MCF 10A (cell line): ENCODE results near the gene UNC5CL. TPM values are rescaled to one million over a fixed set of nuclear protein-coding genes. Genes with fewer than 3 reads are reported as not detected.
"Not testable (repeated sequence)": the region's sequence is repeated elsewhere in the genome, so short reads cannot be mapped to it uniquely, and the experiment has no call there.

Source experiments
- BruUV-seq: library from RNA; stranded (reverse); fragments of 400-500 nt; replicated peaks from 2 replicates; lab custom pipeline; 2021; lab: Mats Ljungman, UMichigan
- CTCF ChIA-PET: fragments of 300-600 bp; sonication (Branson Sonifier 250); formaldehyde crosslinking; extraction: SDS; loops from one replicate; lab custom pipeline; 2021; ENCODE audit warnings: antibody characterized with exemption, inconsistent platforms; lab: Yijun Ruan, JAX
- POLR2A ChIA-PET: fragments of 300-600, 350-650 bp; sonication (Branson Sonifier 250); formaldehyde crosslinking; extraction: SDS; loops from one replicate; lab custom pipeline; 2020; ENCODE audit warnings: antibody characterized with exemption, inconsistent platforms; lab: Yijun Ruan, JAX
- DNase-seq: peaks from one replicate; pipeline ENCODE4 v3.0.0-alpha.2; 2018; ENCODE audit not compliant: unreplicated experiment
- H3K27ac Mint-ChIP-seq: one replicate; pipeline ENCODE4 v1.8.0; 2022; ENCODE audit warnings: mild to moderate bottlenecking, low read depth, mixed read lengths; ENCODE audit not compliant: unreplicated experiment
- H3K27me3 Mint-ChIP-seq: one replicate; pipeline ENCODE4 v1.8.0; 2022; ENCODE audit warnings: mixed read lengths; ENCODE audit not compliant: insufficient read depth, unreplicated experiment
- H3K36me3 Mint-ChIP-seq: one replicate; pipeline ENCODE4 v1.8.0; 2022; ENCODE audit warnings: mild to moderate bottlenecking, moderate library complexity, mixed read lengths; ENCODE audit not compliant: insufficient read depth, unreplicated experiment
- H3K4me1 Mint-ChIP-seq: one replicate; pipeline ENCODE4 v1.8.0; 2022; ENCODE audit warnings: mixed read lengths; ENCODE audit not compliant: insufficient read depth, unreplicated experiment
- H3K4me3 Mint-ChIP-seq: one replicate; pipeline ENCODE4 v1.8.0; 2022; ENCODE audit warnings: mild to moderate bottlenecking, moderate library complexity, mixed read lengths; ENCODE audit not compliant: unreplicated experiment
- H3K9me3 Mint-ChIP-seq: one replicate; pipeline ENCODE4 v1.8.0; 2022; ENCODE audit warnings: mixed read lengths; ENCODE audit not compliant: unreplicated experiment
- CTCF ChIP-seq: fragments of 200-600 bp; IDR thresholded peaks from one replicate; pipeline ENCODE4 v1.8.0; 2022; ENCODE audit warnings: antibody characterized with exemption, mild to moderate bottlenecking; ENCODE audit not compliant: unreplicated experiment
- intact Hi-C: fragments of 100-400 bp; cut with micrococcal nuclease; formaldehyde crosslinking; loops from 2 replicates; pipeline ENCODE4 v1.14.1; 2022
- total RNA-seq: library from RNA; stranded (reverse); gene quantifications from 2 replicates; pipeline ENCODE4 v1.2.3, GENCODE V29; 2022

The UNC5CL gene
- total RNA-seq, 1 experiment from 2014 or later, result 0.19 TPM

- no peaks in the 10 kb centered on the region for H3K36me3 Mint-ChIP-seq
- DNase-seq, result no peak
- no peaks in the 10 kb centered on the region for H3K9me3 Mint-ChIP-seq
- intact Hi-C loops, result loop anchor here (10.0 kb wide), 1 partner anchor 1648 kb away; no protein-coding TSS in a partner anchor
- no peak for TF ChIP-seq CTCF
- H3K4me1 Mint-ChIP-seq, result peaks cover 30% of the 10 kb centered on the region
- no peaks in the 10 kb centered on the region for H3K27me3 Mint-ChIP-seq
- BruUV-seq, result no TSS peak
- no peak overlapping the region for H3K4me3 Mint-ChIP-seq
- no peak overlapping the region for H3K27ac Mint-ChIP-seq
- ChIA-PET POLR2A (interaction anchor here (1.0 to 1.9 kb wide), 5 partner anchors 13 to 269 kb away, joined by 3 to 9 read pairs (median 7); partner anchors contain the start of genes NFYA and OARD1), CTCF (interaction anchor here (0.6 to 3.7 kb wide), 12 partner anchors 11 to 1676 kb away, joined by 3 to 18 read pairs (median 4); partner anchors contain the start of genes TSPO2 and UNC5CL)
Observed at GRCh38 chr6:41023114-41023513, 15.9 kb downstream of the UNC5CL start.

GRCh38 chr6:41022294-41022693 is 16.7 kb downstream of the UNC5CL start:
- H3K4me1 Mint-ChIP-seq, result peaks cover 22% of the 10 kb centered on the region
- no peak overlapping the region for H3K4me3 Mint-ChIP-seq
- intact Hi-C loops, result loop anchor here (10.0 kb wide), 1 partner anchor 1647 kb away; no protein-coding TSS in a partner anchor
- no peaks in the 10 kb centered on the region for H3K9me3 Mint-ChIP-seq
- POLR2A ChIA-PET, result interaction anchor here (0.6 to 1.9 kb wide), 10 partner anchors 14 to 686 kb away, joined by 3 to 9 read pairs (median 4); partner anchors contain the start of genes NFYA and OARD1
- no peaks in the 10 kb centered on the region for H3K36me3 Mint-ChIP-seq
- H3K27ac Mint-ChIP-seq, result peak overlapping the region; percentile 63
- CTCF ChIA-PET, result interaction anchor here (0.6 to 3.7 kb wide), 13 partner anchors 10 to 1675 kb away, joined by 3 to 18 read pairs (median 4); partner anchors contain the start of genes TSPO2 and UNC5CL
- peak; percentile 76 for DNase-seq
- no peak for TF ChIP-seq CTCF
- no TSS peak for BruUV-seq
- H3K27me3 Mint-ChIP-seq, result no peaks in the 10 kb centered on the region

GRCh38 chr6:41021832-41022231 is 17.2 kb downstream of the UNC5CL start:
- H3K27me3 Mint-ChIP-seq, result no peaks in the 10 kb centered on the region
- CTCF ChIA-PET, result interaction anchor here (0.6 to 3.7 kb wide), 12 partner anchors 10 to 1675 kb away, joined by 3 to 18 read pairs (median 4); partner anchors contain the start of genes TSPO2 and UNC5CL
- H3K36me3 Mint-ChIP-seq, result no peaks in the 10 kb centered on the region
- BruUV-seq, result no TSS peak
- DNase-seq, result peak; percentile 76
- intact Hi-C loops, result loop anchor here (10.0 kb wide), 1 partner anchor 1647 kb away; no protein-coding TSS in a partner anchor
- peak; percentile 22 for TF ChIP-seq CTCF
- H3K4me3 Mint-ChIP-seq, result no peak overlapping the region
- peaks cover 17% of the 10 kb centered on the region for H3K4me1 Mint-ChIP-seq
- POLR2A ChIA-PET, result interaction anchor here (0.7 to 1.9 kb wide), 8 partner anchors 13 to 114 kb away, joined by 3 to 9 read pairs (median 4); partner anchors contain the start of genes NFYA and OARD1
- peak overlapping the region; percentile 63 for H3K27ac Mint-ChIP-seq
- H3K9me3 Mint-ChIP-seq, result no peaks in the 10 kb centered on the region

DNA sequence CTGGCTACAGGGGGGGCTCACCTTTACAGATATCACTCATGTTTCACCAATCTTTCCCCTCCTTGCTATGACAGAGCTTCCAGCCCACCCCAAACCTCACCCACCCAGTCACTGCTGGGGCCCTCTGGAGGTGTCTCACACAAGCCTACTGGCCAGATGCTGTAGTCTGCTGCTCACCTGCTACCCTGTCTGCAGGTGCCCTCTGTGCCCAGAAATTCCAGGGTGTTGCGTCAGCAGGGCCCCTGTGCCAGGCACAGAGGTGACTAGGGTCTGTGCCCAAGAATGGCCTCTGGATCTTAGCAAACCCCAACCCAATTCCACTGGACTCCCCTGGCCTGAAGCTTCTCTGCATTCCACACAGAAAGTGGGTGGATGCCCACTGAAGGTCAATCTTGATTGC is 21.4 kb downstream of the UNC5CL start:
- no peak for DNase-seq
- ChIA-PET CTCF (interaction anchor here (1.0 to 1.4 kb wide), 3 partner anchors 10 to 122 kb away, joined by 3 to 7 read pairs (median 4); partner anchors contain the start of gene UNC5CL), POLR2A (interaction anchor here (0.6 to 2.0 kb wide), 2 partner anchors 10 to 1880 kb away, joined by 4 to 6 read pairs; no protein-coding TSS in a partner anchor)
- BruUV-seq, result no TSS peak
- Mint-ChIP-seq H3K27me3 (no peaks in the 10 kb centered on the region), H3K4me1 (peaks cover 9% of the 10 kb centered on the region), H3K36me3 (no peaks in the 10 kb centered on the region), H3K4me3 (no peak overlapping the region), H3K9me3 (no peaks in the 10 kb centered on the region), H3K27ac (no peak overlapping the region)
- intact Hi-C loops, result no loop called here
- TF ChIP-seq CTCF, result no peak

DNA sequence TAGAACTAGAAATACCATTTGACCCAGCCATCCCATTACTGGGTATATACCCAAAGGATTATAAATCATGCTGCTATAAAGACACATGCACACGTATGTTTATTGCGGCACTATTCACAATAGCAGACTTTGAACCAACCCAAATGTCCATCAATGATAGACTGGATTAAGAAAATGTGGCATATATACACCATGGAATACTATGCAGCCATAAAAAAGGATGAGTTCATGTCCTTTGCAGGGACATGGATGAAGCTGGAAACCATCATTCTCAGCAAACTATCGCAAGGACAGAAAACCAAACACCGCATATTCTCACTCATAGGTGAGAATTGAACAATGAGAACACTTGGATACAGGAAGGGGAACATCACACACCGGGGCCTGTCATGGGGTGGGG is 23.2 kb downstream of the UNC5CL start:
- H3K27me3 Mint-ChIP-seq, DNase-seq: not testable (repeated sequence)

More for the DNA sequence above, 23.2 kb downstream of the UNC5CL start:
- H3K36me3 Mint-ChIP-seq, BruUV-seq, H3K4me3 Mint-ChIP-seq, H3K4me1 Mint-ChIP-seq, POLR2A ChIA-PET, H3K9me3 Mint-ChIP-seq, intact Hi-C loops, H3K27ac Mint-ChIP-seq: not testable (repeated sequence)
- CTCF ChIA-PET, result interaction anchor here (0.5 to 2.1 kb wide), 3 partner anchors 8 to 11 kb away, joined by 3 to 18 read pairs (median 3); no protein-coding TSS in a partner anchor
